Stimulated activated CD4-positive, alpha-beta T cell treated with anti-CD3 and anti-CD28 coated beads, Interleukin-4, amount 100 ng/mL, for 48 hours (primary cell): Measurements from ENCODE around the gene ABHD14A.
A peak's percentile ranks its signal among the peaks of the same experiment; 100 is the strongest.
"Not testable (repeated sequence)": the region's sequence is repeated elsewhere in the genome, so short reads cannot be mapped to it uniquely, and the experiment has no call there.

Source experiments
- DNase-seq, 2 donors: peaks; one replicate each; pipeline ENCODE4 v3.0.0-alpha.2; 2020; ENCODE audit warnings: low read depth in 2 of 2

Gene ABHD14A

GRCh38 chr3:51974963-51975851, at the start of gene ABHD14A:
ABHD14A (plus strand) TSS chr3:51975064; CDS start chr3:51975136, 72 bp downstream.
- DNase-seq: peak; percentile 47 to 60

- DNase-seq: no peak
These were observed 47.5 kb upstream of the ABHD14A start for GRCh38 chr3:51927061-51927977.

GRCh38 chr3:51928438-51928837, 46.4 kb upstream of the ABHD14A start:
- no peak for DNase-seq

- DNase-seq: not testable (repeated sequence)
These were observed 45.9 kb upstream of the ABHD14A start for GRCh38 chr3:51928981-51929380.

GRCh38 chr3:51929420-51930003, 45.4 kb upstream of the ABHD14A start:
- no peak for DNase-seq

- DNase-seq: no peak
These were observed 44.4 kb upstream of the ABHD14A start for GRCh38 chr3:51930439-51930838.

GRCh38 chr3:51931756-51932155, 43.1 kb upstream of the ABHD14A start:
- DNase-seq: no peak

GRCh38 chr3:51932471-51933370, 42.1 kb upstream of the ABHD14A start:
- DNase-seq: no peak

GRCh38 chr3:51933471-51934138, 41.3 kb upstream of the ABHD14A start:
- no peak for DNase-seq

GRCh38 chr3:51934139-51934850, 40.6 kb upstream of the ABHD14A start:
- no peak for DNase-seq

- no peak for DNase-seq
These were observed 39.6 kb upstream of the ABHD14A start for GRCh38 chr3:51934991-51935885.

GRCh38 chr3:51935886-51936755, 38.7 kb upstream of the ABHD14A start:
- no peak for DNase-seq

GRCh38 chr3:51937014-51937413, 37.9 kb upstream of the ABHD14A start:
- DNase-seq: no peak

- no peak for DNase-seq
These were observed 37.0 kb upstream of the ABHD14A start for GRCh38 chr3:51937611-51938450.

- no peak for DNase-seq
These were observed 36.0 kb upstream of the ABHD14A start for GRCh38 chr3:51938780-51939425.
